GM10266 (cell line): ENCODE results near the gene MGST2.

ENCODE experiments used
- DNase-seq: peaks from one replicate; pipeline ENCODE4 v3.0.0; 2012; ENCODE audit errors: extremely low spot score
- CTCF ChIP-seq: IDR thresholded peaks from 2 replicates; pipeline ENCODE4 v1.5.1; 2012; ENCODE audit warnings: mild to moderate bottlenecking, low read depth; ENCODE audit not compliant: control insufficient read depth, insufficient read depth; ENCODE audit errors: missing control alignments

Gene MGST2

GRCh38 chr4:139658185-139658584 is 7.4 kb upstream of the MGST2 start:
- TF ChIP-seq CTCF, result no peak
- DNase-seq, result no peak

GRCh38 chr4:139658586-139659382 is 6.8 kb upstream of the MGST2 start:
- no peak for DNase-seq
- TF ChIP-seq CTCF, result no peak

- no peak for TF ChIP-seq CTCF
- DNase-seq, result no peak
Observed at GRCh38 chr4:139659735-139660424, 5.7 kb upstream of the MGST2 start.

GRCh38 chr4:139660568-139661043 is 5.0 kb upstream of the MGST2 start:
- TF ChIP-seq CTCF, result no peak
- DNase-seq, result no peak

GRCh38 chr4:139663561-139664138 is 2.0 kb upstream of the MGST2 start:
- DNase-seq, result no peak
- no peak for TF ChIP-seq CTCF

- no peak for DNase-seq
Observed at GRCh38 chr4:139664442-139664841, 1.2 kb upstream of the MGST2 start.

More at GRCh38 chr4:139664442-139664841, 1.2 kb upstream of the MGST2 start:
- no peak for TF ChIP-seq CTCF
